HG03135 (cell line): Measurements from ENCODE around the gene GTF3C1.

Source experiments
- ATAC-seq: cut with Tn5 transposase; IDR thresholded peaks from one replicate; pipeline ENCODE4 v1.9.1; 2021; ENCODE audit warnings: mild to moderate bottlenecking, moderate library complexity; ENCODE audit not compliant: unreplicated experiment

GTF3C1 gene

GRCh38 chr16:27520982-27521673, 28.6 kb downstream of the GTF3C1 start:
- no peak for ATAC-seq

- no peak for ATAC-seq
These were observed 31.5 kb downstream of the GTF3C1 start for GRCh38 chr16:27518226-27518625.

GRCh38 chr16:27517664-27518063, 32.0 kb downstream of the GTF3C1 start:
- ATAC-seq = no peak

GRCh38 chr16:27516365-27516764, 33.3 kb downstream of the GTF3C1 start:
- no peak for ATAC-seq

GRCh38 chr16:27515874-27516353, 33.8 kb downstream of the GTF3C1 start:
- no peak for ATAC-seq

GRCh38 chr16:27514806-27515205, 34.9 kb downstream of the GTF3C1 start:
- ATAC-seq = no peak

- ATAC-seq = no peak
These were observed 37.9 kb downstream of the GTF3C1 start for GRCh38 chr16:27511657-27512448.

GRCh38 chr16:27508476-27508875, 41.2 kb downstream of the GTF3C1 start:
- ATAC-seq = no peak

- no peak for ATAC-seq
These were observed 42.9 kb downstream of the GTF3C1 start for GRCh38 chr16:27506771-27507170.

- no peak for ATAC-seq
These were observed 44.1 kb downstream of the GTF3C1 start for GRCh38 chr16:27505297-27506236.

GRCh38 chr16:27503662-27504061, 46.1 kb downstream of the GTF3C1 start:
- ATAC-seq = no peak

GRCh38 chr16:27500801-27501200, 48.9 kb downstream of the GTF3C1 start:
- ATAC-seq = no peak

GRCh38 chr16:27499659-27500055, 50.1 kb downstream of the GTF3C1 start:
- no peak for ATAC-seq

GRCh38 chr16:27498916-27499658, 50.6 kb downstream of the GTF3C1 start:
- ATAC-seq = no peak

GRCh38 chr16:27498031-27498825, 51.5 kb downstream of the GTF3C1 start:
- ATAC-seq = no peak

GRCh38 chr16:27495191-27495590, 54.5 kb downstream of the GTF3C1 start:
- ATAC-seq = no peak

GRCh38 chr16:27492588-27492979, 57.1 kb downstream of the GTF3C1 start:
- no peak for ATAC-seq

- no peak for ATAC-seq
These were observed 57.7 kb downstream of the GTF3C1 start for GRCh38 chr16:27491894-27492587.

- no peak for ATAC-seq
These were observed 59.8 kb downstream of the GTF3C1 start for GRCh38 chr16:27489906-27490305.
